GM21576 (cell line): ENCODE measurements around the gene ARSB.
"Not testable (repeated sequence)": the region's sequence is repeated elsewhere in the genome, so short reads cannot be mapped to it uniquely, and the experiment has no call there.

Source experiments
- ATAC-seq: cut with Tn5 transposase; IDR thresholded peaks from one replicate; pipeline ENCODE4 v1.9.1; 2021; ENCODE audit warnings: mild to moderate bottlenecking, moderate library complexity; ENCODE audit not compliant: unreplicated experiment

The ARSB gene

GRCh38 chr5:78907255-78907891 is 77.7 kb downstream of the ARSB start:
- ATAC-seq: no peak

GRCh38 chr5:78905084-78905938 is 79.8 kb downstream of the ARSB start:
- ATAC-seq: peak; percentile 43

- no peak for ATAC-seq
Measured at GRCh38 chr5:78903861-78904260, 81.2 kb downstream of the ARSB start.

- ATAC-seq: no peak
Measured at GRCh38 chr5:78903353-78903752, 81.8 kb downstream of the ARSB start.

GRCh38 chr5:78899922-78900362 is 85.2 kb downstream of the ARSB start:
- no peak for ATAC-seq

GRCh38 chr5:78896132-78896531 is 89.0 kb downstream of the ARSB start:
- no peak for ATAC-seq

GRCh38 chr5:78895616-78896015 is 89.5 kb downstream of the ARSB start:
- no peak for ATAC-seq

GRCh38 chr5:78893940-78894677 is 91.0 kb downstream of the ARSB start:
- no peak for ATAC-seq

- ATAC-seq: no peak
Measured at GRCh38 chr5:78890667-78891379, 94.3 kb downstream of the ARSB start.

GRCh38 chr5:78889369-78890140 is 95.6 kb downstream of the ARSB start:
- ATAC-seq: no peak

- ATAC-seq: no peak
Measured at GRCh38 chr5:78888580-78889368, 96.3 kb downstream of the ARSB start.

- ATAC-seq: peak; percentile 96
Measured at GRCh38 chr5:78887384-78888118, 97.6 kb downstream of the ARSB start.

GRCh38 chr5:78886341-78887230 is 98.5 kb downstream of the ARSB start:
- no peak for ATAC-seq

GRCh38 chr5:78881884-78882283 is 103.2 kb downstream of the ARSB start:
- no peak for ATAC-seq

GRCh38 chr5:78879516-78879915 is 105.6 kb downstream of the ARSB start:
- no peak for ATAC-seq

- not testable (repeated sequence) for ATAC-seq
Measured at GRCh38 chr5:78866076-78866475, 119.0 kb downstream of the ARSB start.

GRCh38 chr5:78858364-78858763 is 126.7 kb downstream of the ARSB start:
- no peak for ATAC-seq

- ATAC-seq: no peak
Measured at GRCh38 chr5:78855026-78855425, 130.1 kb downstream of the ARSB start.
